Measurements from ENCODE around the gene PSRC1. TPM values are rescaled to one million over a fixed set of nuclear protein-coding genes. Genes with fewer than 3 reads are reported as not detected.

The PSRC1 gene
- total and polyA plus RNA-seq, 2 donors (not counting 3 experiments of a cell fraction or from before 2014, with no cell fraction given) = 25.0 to 29.3 TPM

DNA sequence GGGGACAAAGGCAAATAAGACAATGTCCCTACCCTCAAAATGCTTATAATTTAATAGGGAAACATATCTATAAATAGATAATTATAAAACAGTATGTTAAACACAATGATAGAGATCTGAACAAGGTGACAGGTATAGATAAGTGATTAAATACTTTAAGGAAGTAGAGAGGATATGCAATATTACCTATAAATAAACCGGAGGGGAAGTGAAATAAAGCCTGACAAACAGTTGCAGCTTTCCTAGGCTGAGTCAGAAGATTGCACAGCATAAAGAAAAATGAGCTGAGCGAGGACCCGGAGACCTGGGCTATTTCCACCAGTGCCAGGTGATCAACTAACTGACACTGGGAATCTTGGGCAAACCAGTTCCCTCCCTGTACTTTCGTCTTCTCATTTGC lies 11.5 kb upstream of the PSRC1 start:
- intact Hi-C loops (cut with micrococcal nuclease) (no loop called here), dilution Hi-C loops (cut with MboI; ENCODE audit: extremely low pct_ligation_motif_present, low sequenced_read_pairs) (no loop called here)
- DNase-seq (ENCODE audit: low read depth, low spot score) (no peak), FAIRE-seq (no peak)
- Histone ChIP-seq H3K9me1 (replicated peaks; ENCODE audit: control insufficient read depth, extremely low read depth, insufficient read depth, low read length) (no peaks in the 10 kb centered on the region), H3K4me2 (ENCODE audit: insufficient read depth, low read length) (no peak overlapping the region), H3K9me3 (replicated peaks; ENCODE audit: control insufficient read depth, insufficient read depth, low read length) (no peaks in the 10 kb centered on the region), H3K4me1 (ENCODE audit: control insufficient read depth, extremely low read depth, insufficient read depth, low read length) (no peaks in the 10 kb centered on the region), H3K4me3 (replicated peaks in 1 of 3; ENCODE audit: insufficient read depth in 1 of 3, low read depth in 1 of 3, low read length in 3 of 3) (no peak overlapping the region), H3K36me3 (ENCODE audit: control insufficient read depth in 2 of 2, extremely low read depth in 1 of 2, insufficient read depth in 2 of 2, low read length in 2 of 2) (no peaks in the 10 kb centered on the region), H3K27me3 (ENCODE audit: control insufficient read depth in 2 of 2, insufficient read depth in 2 of 2, low read length in 2 of 2) (peaks cover 6 to 8% of the 10 kb centered on the region in 2 experiments), H2AFZ (ENCODE audit: low read depth, low read length) (no peak overlapping the region), H3K9ac (replicated peaks; ENCODE audit: extremely low read depth, insufficient read depth, low read length) (no peak overlapping the region), H4K20me1 (replicated peaks; ENCODE audit: control insufficient read depth, extremely low read depth, insufficient read depth, low read length) (no peaks in the 10 kb centered on the region), H3K27ac (ENCODE audit: insufficient read depth, low read depth, low read length) (no peak overlapping the region), H3K79me2 (ENCODE audit: control insufficient read depth, insufficient read depth, low read length) (no peaks in the 10 kb centered on the region)
- TF ChIP-seq FOS (IDR thresholded peaks at IDR 0.05; ENCODE audit: borderline replicate concordance, insufficient read depth, low read length) = no peak
- TF ChIP-seq EZH2 (IDR thresholded peaks at IDR 0.05; ENCODE audit: borderline replicate concordance, low read depth, low read length, severe bottlenecking) = no peak
- no peak for TF ChIP-seq POLR2AphosphoS5 (IDR thresholded peaks at IDR 0.05; ENCODE audit: insufficient read depth, low read depth, low read length)
- TF ChIP-seq, protein P1, sequence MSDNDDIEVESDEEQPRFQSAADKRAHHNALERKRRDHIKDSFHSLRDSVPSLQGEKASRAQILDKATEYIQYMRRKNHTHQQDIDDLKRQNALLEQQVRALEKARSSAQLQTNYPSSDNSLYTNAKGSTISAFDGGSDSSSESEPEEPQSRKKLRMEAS (IDR thresholded peaks at IDR 0.05; ENCODE audit: insufficient read depth, insufficient read length) = no peak
- no peak for TF ChIP-seq POLR2A (IDR thresholded peaks at IDR 0.05; ENCODE audit: low read depth, low read length)
- no peak for TF ChIP-seq GATA2 (IDR thresholded peaks at IDR 0.05; ENCODE audit: insufficient read depth, insufficient read length, low read depth, low read length)
- TF ChIP-seq MYC (IDR thresholded peaks at IDR 0.05; ENCODE audit: low read depth, low read length) = no peak
- no peak for TF ChIP-seq CTCF (IDR thresholded peaks at IDR 0.05; ENCODE audit: extremely low read depth in 1 of 2, insufficient read depth in 1 of 2, low read depth in 1 of 2, low read length in 2 of 2)
- TF ChIP-seq JUN (IDR thresholded peaks at IDR 0.05; ENCODE audit: borderline replicate concordance, insufficient read depth, insufficient read length, low read depth) = no peak
- POLR2A ChIA-PET = no interaction called here
- BruUV-seq (replicated peaks) = no TSS peak
- CTCF ChIA-PET = no interaction called here

Measured in endothelial cell of umbilical vein (primary cell).